PC-3 (cell line): ENCODE results near the gene SULT4A1.

ENCODE experiments used
- EZH2 ChIP-seq: fragments of 300-600 bp; sonication (generic); IDR thresholded peaks from one replicate; pipeline ENCODE4 v1.6.1; 2017; ENCODE audit warnings: antibody characterized with exemption, mild to moderate bottlenecking, low read length; ENCODE audit not compliant: unreplicated experiment
- TF ChIP-seq, protein P1 (sequence below): fragments of 300-600 bp; sonication (generic); conservative IDR thresholded peaks from 2 replicates; pipeline ENCODE4 v1.5.1; 2017; ENCODE audit warnings: antibody characterized with exemption, low read depth, mild to moderate bottlenecking, low read length

DNA sequence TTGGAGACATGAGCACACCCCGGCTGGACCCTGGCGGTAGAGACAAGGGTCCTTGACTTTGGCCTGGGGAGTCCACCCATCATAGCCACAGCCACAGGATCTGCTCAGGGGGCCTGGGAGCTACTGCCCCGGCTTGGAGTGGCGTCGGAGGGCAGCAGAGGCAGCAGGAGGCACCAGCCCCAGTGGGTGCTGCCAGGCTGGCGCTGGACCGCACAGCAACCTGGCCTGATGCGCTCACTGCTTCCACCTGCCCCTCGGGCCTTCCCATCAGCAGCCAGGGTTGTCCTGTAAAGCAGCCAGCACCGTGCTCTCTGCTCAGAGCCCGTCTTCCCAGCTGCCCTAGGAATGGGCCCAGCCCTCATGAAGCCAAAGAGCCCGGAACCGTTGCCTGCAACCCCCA is 21.9 kb downstream of the SULT4A1 start:
- no peak for TF ChIP-seq EZH2
- TF ChIP-seq, protein P1, sequence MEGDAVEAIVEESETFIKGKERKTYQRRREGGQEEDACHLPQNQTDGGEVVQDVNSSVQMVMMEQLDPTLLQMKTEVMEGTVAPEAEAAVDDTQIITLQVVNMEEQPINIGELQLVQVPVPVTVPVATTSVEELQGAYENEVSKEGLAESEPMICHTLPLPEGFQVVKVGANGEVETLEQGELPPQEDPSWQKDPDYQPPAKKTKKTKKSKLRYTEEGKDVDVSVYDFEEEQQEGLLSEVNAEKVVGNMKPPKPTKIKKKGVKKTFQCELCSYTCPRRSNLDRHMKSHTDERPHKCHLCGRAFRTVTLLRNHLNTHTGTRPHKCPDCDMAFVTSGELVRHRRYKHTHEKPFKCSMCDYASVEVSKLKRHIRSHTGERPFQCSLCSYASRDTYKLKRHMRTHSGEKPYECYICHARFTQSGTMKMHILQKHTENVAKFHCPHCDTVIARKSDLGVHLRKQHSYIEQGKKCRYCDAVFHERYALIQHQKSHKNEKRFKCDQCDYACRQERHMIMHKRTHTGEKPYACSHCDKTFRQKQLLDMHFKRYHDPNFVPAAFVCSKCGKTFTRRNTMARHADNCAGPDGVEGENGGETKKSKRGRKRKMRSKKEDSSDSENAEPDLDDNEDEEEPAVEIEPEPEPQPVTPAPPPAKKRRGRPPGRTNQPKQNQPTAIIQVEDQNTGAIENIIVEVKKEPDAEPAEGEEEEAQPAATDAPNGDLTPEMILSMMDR = no peak
